Astrocyte of the spinal cord (primary cell): ENCODE data around the gene CORO2B.

Experiments
- DNase-seq: peaks from one replicate; pipeline ENCODE4 v3.0.0; 2011; ENCODE audit warnings: low read depth, low spot score
- H3K4me3 ChIP-seq: 2 replicates; pipeline ENCODE4 v1.5.1; 2011; ENCODE audit warnings: low read depth, mild to moderate bottlenecking, low read length, moderate library complexity
- CTCF ChIP-seq: IDR thresholded peaks from 2 replicates; pipeline ENCODE4 v1.5.1; 2012; ENCODE audit warnings: low read depth, mild to moderate bottlenecking, low read length, inconsistent platforms
- in situ Hi-C: cut with HindIII; loops from 2 replicates; pipeline ENCODE4 v1.10.0; 2017; ENCODE audit warnings: low sequenced_read_pairs

Gene CORO2B

GRCh38 chr15:68668926-68669600 is 90.3 kb downstream of the CORO2B start:
- no peak for TF ChIP-seq CTCF
- in situ Hi-C loops: no loop called here
- H3K4me3 ChIP-seq: no peak overlapping the region
- DNase-seq: no peak

- no peak overlapping the region for H3K4me3 ChIP-seq
- DNase-seq: no peak
- no peak for TF ChIP-seq CTCF
- in situ Hi-C loops: no loop called here
Observed at GRCh38 chr15:68672251-68672650, 93.5 kb downstream of the CORO2B start.

- peak; percentile 23 for DNase-seq
- in situ Hi-C loops: no loop called here
- H3K4me3 ChIP-seq: no peak overlapping the region
- peak; percentile 51 for TF ChIP-seq CTCF
Observed at GRCh38 chr15:68672781-68673205, 94.0 kb downstream of the CORO2B start.

GRCh38 chr15:68674975-68675374 is 96.2 kb downstream of the CORO2B start:
- in situ Hi-C loops: no loop called here
- DNase-seq: no peak
- H3K4me3 ChIP-seq: no peak overlapping the region
- no peak for TF ChIP-seq CTCF

- H3K4me3 ChIP-seq: no peak overlapping the region
- no peak for DNase-seq
- TF ChIP-seq CTCF: no peak
- in situ Hi-C loops: no loop called here
Observed at GRCh38 chr15:68676011-68676605, 97.3 kb downstream of the CORO2B start.

- no peak for DNase-seq
- TF ChIP-seq CTCF: no peak
- no peak overlapping the region for H3K4me3 ChIP-seq
- in situ Hi-C loops: no loop called here
Observed at GRCh38 chr15:68676926-68677325, 98.1 kb downstream of the CORO2B start.
